Progenitor cell of endocrine pancreas (in vitro differentiated cells): Measurements from ENCODE around the gene ARHGAP10. TPM values are rescaled to one million over a fixed set of nuclear protein-coding genes. Genes with fewer than 3 reads are reported as not detected.

Experiments used
- DNase-seq: peaks from one replicate; pipeline ENCODE4 v3.0.0; 2021; ENCODE audit warnings: low spot score; ENCODE audit not compliant: unreplicated experiment
- H3K27ac Mint-ChIP-seq: 2 replicates; pipeline ENCODE4 v1.8.0; 2021; ENCODE audit warnings: mild to moderate bottlenecking, moderate library complexity, mixed read lengths
- H3K27me3 Mint-ChIP-seq: 2 replicates; pipeline ENCODE4 v1.8.0; 2021; ENCODE audit warnings: mixed read lengths
- H3K36me3 Mint-ChIP-seq: 2 replicates; pipeline ENCODE4 v1.8.0; 2022; ENCODE audit warnings: mixed read lengths; ENCODE audit not compliant: insufficient read depth
- H3K4me1 Mint-ChIP-seq: 2 replicates; pipeline ENCODE4 v1.8.0; 2021; ENCODE audit warnings: low read depth, mixed read lengths
- H3K4me3 Mint-ChIP-seq: 2 replicates; pipeline ENCODE4 v1.8.0; 2021; ENCODE audit warnings: low read depth, mild to moderate bottlenecking, moderate library complexity, mixed read lengths
- H3K9me3 Mint-ChIP-seq: 2 replicates; pipeline ENCODE4 v1.8.0; 2021; ENCODE audit warnings: low read depth, mixed read lengths
- CTCF ChIP-seq: fragments of 200-600 bp; sonication (generic); IDR thresholded peaks from one replicate; pipeline ENCODE4 v1.5.0; 2021; ENCODE audit warnings: antibody characterized with exemption, mild to moderate bottlenecking; ENCODE audit not compliant: unreplicated experiment
- total RNA-seq: library from RNA; stranded (reverse); gene quantifications from 2 replicates; pipeline ENCODE4 v1.2.1, GENCODE V29; 2021

Gene ARHGAP10
- total RNA-seq, 1 donor from 2014 or later: 11.0 TPM

DNA sequence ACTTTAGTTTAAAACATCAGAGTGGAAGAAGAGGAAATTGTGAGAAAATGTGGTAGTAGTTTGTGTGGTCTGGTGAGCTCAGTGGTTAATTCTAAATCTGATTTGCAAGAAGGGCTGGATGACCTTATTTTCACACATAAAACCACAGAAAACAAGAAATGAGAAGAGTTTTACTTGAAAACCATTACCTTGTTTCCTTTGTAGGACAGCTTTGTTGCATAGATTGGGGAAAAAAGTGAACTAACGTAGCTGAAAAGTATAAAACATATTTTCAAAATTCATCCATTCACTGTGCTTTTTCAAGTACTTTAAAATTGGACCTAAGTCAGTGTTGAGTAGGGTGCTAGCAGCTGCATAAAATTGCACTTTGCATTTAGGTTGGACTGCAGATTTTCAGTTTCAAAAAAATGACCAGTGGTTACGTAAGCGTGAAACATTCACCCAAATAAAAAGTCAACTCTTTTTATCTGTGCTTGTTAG lies 211.3 kb downstream of the ARHGAP10 start:
- Mint-ChIP-seq H3K9me3 (no peaks in the 10 kb centered on the region), H3K27ac (no peak overlapping the region), H3K4me1 (peaks cover 8% of the 10 kb centered on the region), H3K4me3 (no peak overlapping the region), H3K27me3 (no peaks in the 10 kb centered on the region), H3K36me3 (peaks cover 11% of the 10 kb centered on the region)
- TF ChIP-seq CTCF: no peak
- no peak for DNase-seq

DNA sequence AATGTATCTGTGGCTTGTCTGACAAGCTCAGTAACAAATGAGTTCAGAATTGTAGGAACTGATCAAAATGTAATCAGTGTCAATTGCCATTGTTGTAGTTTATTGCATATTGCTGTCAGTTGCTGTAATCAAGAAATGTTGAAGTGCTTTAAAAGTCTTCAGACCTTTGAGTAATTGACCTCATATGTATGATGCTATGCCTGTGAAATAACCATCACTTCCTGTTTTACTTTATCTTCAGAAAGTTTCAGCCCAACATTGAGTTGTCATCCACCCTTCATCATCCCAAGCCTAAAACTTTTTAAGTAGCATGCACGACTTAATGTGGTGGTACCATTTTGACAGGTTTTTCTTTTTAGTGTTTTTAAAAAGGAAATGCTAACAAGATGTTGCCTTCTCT lies 212.4 kb downstream of the ARHGAP10 start:
- no peak overlapping the region for H3K4me3 Mint-ChIP-seq

GRCh38 chr4:147944670-147945260 lies 212.9 kb downstream of the ARHGAP10 start:
- no peak overlapping the region for H3K27ac Mint-ChIP-seq

More for the DNA sequence above, 212.4 kb downstream of the ARHGAP10 start:
- Mint-ChIP-seq H3K36me3 (peaks cover 16% of the 10 kb centered on the region), H3K27me3 (no peaks in the 10 kb centered on the region), H3K27ac (no peak overlapping the region), H3K4me1 (peaks cover 1% of the 10 kb centered on the region), H3K9me3 (no peaks in the 10 kb centered on the region)
- DNase-seq: no peak
- TF ChIP-seq CTCF: no peak

GRCh38 chr4:147948336-147948735 lies 216.4 kb downstream of the ARHGAP10 start:
- H3K4me1 Mint-ChIP-seq: no peaks in the 10 kb centered on the region
- peaks cover 3% of the 10 kb centered on the region for H3K9me3 Mint-ChIP-seq
- no peak overlapping the region for H3K4me3 Mint-ChIP-seq
- no peak for TF ChIP-seq CTCF
- H3K27ac Mint-ChIP-seq: no peak overlapping the region
- no peak for DNase-seq
- H3K36me3 Mint-ChIP-seq: peaks cover 19% of the 10 kb centered on the region
- no peaks in the 10 kb centered on the region for H3K27me3 Mint-ChIP-seq

More at GRCh38 chr4:147944670-147945260, 212.9 kb downstream of the ARHGAP10 start:
- no peak overlapping the region for H3K4me3 Mint-ChIP-seq
- no peak for DNase-seq
- H3K9me3 Mint-ChIP-seq: no peaks in the 10 kb centered on the region
- no peaks in the 10 kb centered on the region for H3K27me3 Mint-ChIP-seq
- no peak for TF ChIP-seq CTCF
- H3K36me3 Mint-ChIP-seq: peaks cover 17% of the 10 kb centered on the region
- no peaks in the 10 kb centered on the region for H3K4me1 Mint-ChIP-seq

- H3K27ac Mint-ChIP-seq: no peak overlapping the region
- TF ChIP-seq CTCF: no peak
- no peak for DNase-seq
- no peaks in the 10 kb centered on the region for H3K27me3 Mint-ChIP-seq
- no peak overlapping the region for H3K4me3 Mint-ChIP-seq
- peaks cover 3% of the 10 kb centered on the region for H3K9me3 Mint-ChIP-seq
- peaks cover 18% of the 10 kb centered on the region for H3K36me3 Mint-ChIP-seq
- H3K4me1 Mint-ChIP-seq: no peaks in the 10 kb centered on the region
Measured at GRCh38 chr4:147950261-147950660, 218.4 kb downstream of the ARHGAP10 start.
